ENCODE measurements around the gene RYR1. TPM values are rescaled to one million over a fixed set of nuclear protein-coding genes. Genes with fewer than 3 reads are reported as not detected.

Gene RYR1
- total and polyA plus RNA-seq, 10 of the 15 experiments (the other 5 are each of a cell fraction or from before 2014, with no cell fraction given): under 0.01 to 0.32 (median 0.07) TPM; not detected in 1

DNA sequence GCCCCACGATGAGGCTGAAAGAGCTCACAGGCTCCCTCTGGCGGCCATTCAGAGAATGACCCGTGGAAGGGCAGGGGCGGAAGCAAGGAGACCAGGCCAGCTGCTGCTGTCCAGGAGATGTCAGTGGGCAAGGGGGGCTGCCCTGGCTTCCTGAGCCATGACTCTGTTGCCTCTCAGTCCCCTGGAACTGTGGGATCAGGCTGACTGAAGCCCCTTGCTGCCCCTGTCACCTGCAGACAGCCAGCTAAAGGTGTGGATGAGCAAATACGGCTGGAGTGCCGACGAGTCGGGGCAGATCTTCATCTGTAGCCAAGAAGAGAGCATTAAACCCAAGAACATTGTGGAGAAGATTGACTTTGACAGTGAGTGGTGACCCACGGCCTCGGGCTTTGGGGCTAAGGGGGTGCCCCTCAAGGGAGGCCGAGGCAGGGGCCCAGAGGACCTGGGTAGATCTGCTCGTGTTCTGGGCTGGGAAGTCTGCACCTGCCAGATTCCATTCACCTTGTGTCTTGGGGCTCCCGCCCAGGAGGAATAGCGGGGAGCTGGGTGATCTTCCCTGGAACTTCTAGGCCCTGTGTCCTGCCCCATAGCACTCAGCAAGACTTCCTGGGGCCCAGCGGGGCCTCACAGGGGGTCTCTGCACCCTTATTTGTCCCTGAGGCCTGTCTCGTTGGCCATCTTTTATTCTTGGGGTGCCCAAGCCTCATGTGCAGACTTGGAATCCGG lies 201.4 kb downstream of the RYR1 start (continued):
- TF ChIP-seq POU2F2 (IDR thresholded peaks at IDR 0.05; ENCODE audit: borderline replicate concordance, low read depth, low read length) (0 out of 3 replicates have a peak, but pooled peaks have one; percentile 19), POLR2A (IDR thresholded peaks at IDR 0.05; ENCODE audit: low read depth, low read length) (0 out of 2 replicates have a peak, but pooled peaks have one; percentile 27), CREB1 (IDR thresholded peaks at IDR 0.05; ENCODE audit: low read depth) (no peak), IKZF1 (conservative IDR thresholded peaks at IDR 0.05) (0 out of 2 replicates have a peak, but pooled peaks have one; percentile 17)

DNA sequence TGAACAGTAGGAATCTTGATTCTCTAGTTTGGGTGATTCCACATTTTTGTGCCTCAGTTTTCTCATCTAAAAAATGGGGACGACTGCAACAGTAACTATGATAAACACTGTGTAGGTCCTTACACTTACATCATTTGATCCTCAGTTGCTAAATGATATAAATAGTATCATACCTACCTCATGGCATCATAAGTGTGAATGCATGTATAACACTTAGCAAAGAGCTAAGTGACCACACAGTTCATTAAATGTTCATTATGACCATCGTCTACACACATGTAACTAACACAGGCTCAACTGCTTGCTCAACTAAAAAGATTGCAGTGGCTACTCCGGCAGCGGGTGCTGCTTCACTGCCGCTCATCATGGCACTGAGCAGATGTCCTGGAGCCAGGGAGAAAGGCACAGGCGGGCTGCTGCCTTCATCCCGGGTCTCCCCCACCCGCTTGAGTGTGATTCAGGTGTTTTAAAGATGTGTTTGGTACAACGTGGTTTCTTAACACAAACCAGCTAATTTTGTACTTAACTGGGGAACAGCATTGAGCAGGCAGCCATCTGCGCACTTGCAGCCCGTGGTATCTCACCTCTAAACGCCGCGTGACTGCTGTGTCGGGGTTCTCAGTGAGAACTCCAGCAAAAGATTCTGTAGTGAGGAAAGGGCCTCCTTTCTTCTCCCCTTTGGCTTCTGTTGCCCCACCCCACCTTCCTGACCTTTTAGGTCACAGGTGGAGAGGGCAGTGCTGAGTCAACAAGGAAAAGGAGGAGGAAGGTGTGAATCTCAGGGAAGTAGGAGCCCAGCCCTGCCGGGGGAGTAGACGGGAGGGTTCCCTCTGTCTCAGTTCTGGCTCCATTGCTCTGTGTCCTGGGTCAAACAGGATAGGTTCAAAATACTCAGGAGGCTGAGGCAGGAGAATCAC lies 202.2 kb downstream of the RYR1 start:
- RAD21 ChIA-PET (ENCODE audit: unreplicated experiment): interaction anchor here (1.0 to 5.9 kb wide), 9 partner anchors 11 to 294 kb away, joined by 3 to 70 read pairs (median 8); partner anchors contain the start of genes ACTN4, EIF3K, FAM98C and MAP4K1
- H3K79me2 ChIP-seq (ENCODE audit: control insufficient read depth, insufficient read depth, low read length): no peaks in the 10 kb centered on the region
- no peaks in the 10 kb centered on the region for H3K9me3 ChIP-seq (replicated peaks; ENCODE audit: control insufficient read depth, insufficient read depth, low read length)
- POLR2A ChIA-PET: interaction anchor here (0.6 to 2.4 kb wide), 5 partner anchors 14 to 769 kb away, joined by 3 to 10 read pairs (median 4); partner anchors contain the start of genes EIF3K and FAM98C
- no peaks in the 10 kb centered on the region for H3K27me3 ChIP-seq (replicated peaks in 1 of 2; ENCODE audit: control insufficient read depth in 2 of 2, insufficient read depth in 2 of 2, low read length in 1 of 2)
- H3K27ac ChIP-seq (ENCODE audit: control insufficient read depth, insufficient read depth): no peak overlapping the region
- peaks cover 15% of the 10 kb centered on the region for H3K4me1 ChIP-seq (ENCODE audit: control insufficient read depth, insufficient read depth, low read length)
- H3K4me3 ChIP-seq: no peak overlapping the region
- TF ChIP-seq ATF7 (IDR thresholded peaks at IDR 0.05; ENCODE audit: low read depth) (peak; percentile 38; the same call in 1 of the 2 replicates), MEF2A (IDR thresholded peaks at IDR 0.05; ENCODE audit: insufficient read depth, low read depth, low read length) (no peak)
- intact Hi-C loops (cut with micrococcal nuclease; ENCODE audit: unreplicated experiment): loop anchor here (2.0 kb wide), 3 partner anchors 79 to 295 kb away; partner anchors contain the start of genes MRPS12 and SARS2
- H3K4me2 ChIP-seq (ENCODE audit: control insufficient read depth, insufficient read depth): no peak overlapping the region
- SMC1A ChIA-PET (ENCODE audit: uncharacterized antibody, unreplicated experiment): interaction anchor here (0.5 to 7.4 kb wide), 10 partner anchors 17 to 398 kb away, joined by 3 to 102 read pairs (median 7); partner anchors contain the start of genes EIF3K, FAM98C, MRPS12 and SARS2
- H4K20me1 ChIP-seq (ENCODE audit: control insufficient read depth, insufficient read depth): no peaks in the 10 kb centered on the region
- H3K36me3 ChIP-seq (ENCODE audit: control insufficient read depth in 2 of 2, insufficient read depth in 2 of 2, low read length in 1 of 2): peaks cover 11 to 24% of the 10 kb centered on the region in 2 experiments
- ATAC-seq (no peak), DNase-seq (ENCODE audit: low read depth, low spot score) (no peak), FAIRE-seq (no peak)
- no TSS peak for BruUV-seq (replicated peaks)
- 89% methylated on average over 17 of the region's 17 CpGs for WGBS (ENCODE audit: insufficient coverage, insufficient replicate concordance, low lambda C conversion rate, missing lambda C conversion rate)
- no peak overlapping the region for H2AFZ ChIP-seq (ENCODE audit: control insufficient read depth, low read depth, low read length)
- H3K9ac ChIP-seq (ENCODE audit: control insufficient read depth, insufficient read depth, low read length): no peak overlapping the region
- CTCF ChIA-PET: interaction anchor here (0.9 to 5.5 kb wide), 25 partner anchors 10 to 305 kb away, joined by 3 to 103 read pairs (median 6); partner anchors contain the start of genes ACTN4, EIF3K, MAP4K1 and MRPS12
- in situ Hi-C loops (cut with MboI): loop anchor here (25.0 kb wide), 1 partner anchor 223 kb away; the partner anchor contains the start of gene FAM98C

Other genes starting within 250 kb of the RYR1 start
Only the 7 nearest of the 15 such genes appear.
- 1.1 and 1.2 TPM in 2 replicates for gene KCNK6, start 113.8 kb upstream of the RYR1 start, total RNA-seq (2014; rRNA removed)
- 0.74 and 1.1 TPM in 2 replicates for gene KCNK6, start 113.8 kb upstream of the RYR1 start, total RNA-seq (2014; rRNA removed; fragmentation: Illumina TruSeq; extraction: Trizol)
- 0.98 and 1.1 TPM in 2 replicates for gene KCNK6, start 113.8 kb upstream of the RYR1 start, total RNA-seq (2021)
- 0.04 TPM in 2 replicates for gene KCNK6, start 113.8 kb upstream of the RYR1 start, polyA plus RNA-seq (2011; rRNA removed)
- gene KCNK6, start 113.8 kb upstream of the RYR1 start, polyA plus RNA-seq (2014; fragmentation: Illumina TruSeq; extraction: Trizol): 0.98 and 1.4 TPM in 2 replicates
- gene KCNK6, start 113.8 kb upstream of the RYR1 start, polyA plus RNA-seq (2014; fragmentation: Nextera tagmentation; extraction: Ambion mirVana): under 1 TPM; 0.47 to 0.57 TPM
- gene KCNK6, start 113.8 kb upstream of the RYR1 start, polyA plus RNA-seq (2014; rRNA removed): 1.4 TPM in 2 replicates
- gene KCNK6, start 113.8 kb upstream of the RYR1 start, polyA plus RNA-seq (2016; fragmentation: Nextera tagmentation; extraction: Ambion mirVana): 1 to 10 TPM in 1 of 2 experiments, under 1 TPM in 1; 0.91 to 1.3 TPM
- gene CATSPERG, start 97.9 kb upstream of the RYR1 start, total RNA-seq (2014; rRNA removed): 0.56 and 0.65 TPM in 2 replicates
- 0.76 and 1.2 TPM in 2 replicates for gene CATSPERG, start 97.9 kb upstream of the RYR1 start, total RNA-seq (2014; rRNA removed; fragmentation: Illumina TruSeq; extraction: Trizol)
- gene CATSPERG, start 97.9 kb upstream of the RYR1 start, total RNA-seq (2021): 1.2 and 1.7 TPM in 2 replicates
- 0.61 and 1.1 TPM in 2 replicates for gene CATSPERG, start 97.9 kb upstream of the RYR1 start, polyA plus RNA-seq (2011; rRNA removed)
- 0.15 and 0.98 TPM in 2 replicates for gene CATSPERG, start 97.9 kb upstream of the RYR1 start, polyA plus RNA-seq (2014; fragmentation: Illumina TruSeq; extraction: Trizol)
- gene CATSPERG, start 97.9 kb upstream of the RYR1 start, polyA plus RNA-seq (2014; fragmentation: Nextera tagmentation; extraction: Ambion mirVana): under 1 TPM; 0.11 to 0.15 TPM
- gene CATSPERG, start 97.9 kb upstream of the RYR1 start, polyA plus RNA-seq (2014; rRNA removed): 0.70 and 0.75 TPM in 2 replicates
- 1 to 10 TPM in 1 of 2 experiments, under 1 TPM in 1; 0.15 to 1.3 TPM for gene CATSPERG, start 97.9 kb upstream of the RYR1 start, polyA plus RNA-seq (2016; fragmentation: Nextera tagmentation; extraction: Ambion mirVana)
- gene PSMD8, start 59.1 kb upstream of the RYR1 start, total RNA-seq (2014; rRNA removed): 294 and 336 TPM in 2 replicates
- 164 and 180 TPM in 2 replicates for gene PSMD8, start 59.1 kb upstream of the RYR1 start, total RNA-seq (2014; rRNA removed; fragmentation: Illumina TruSeq; extraction: Trizol)
- 180 and 189 TPM in 2 replicates for gene PSMD8, start 59.1 kb upstream of the RYR1 start, total RNA-seq (2021)
- 235 and 409 TPM in 2 replicates for gene PSMD8, start 59.1 kb upstream of the RYR1 start, polyA plus RNA-seq (2011; rRNA removed)
- gene PSMD8, start 59.1 kb upstream of the RYR1 start, polyA plus RNA-seq (2014; fragmentation: Illumina TruSeq; extraction: Trizol): 184 and 210 TPM in 2 replicates
- 10 to 100 TPM; 81.2 to 99.0 TPM for gene PSMD8, start 59.1 kb upstream of the RYR1 start, polyA plus RNA-seq (2014; fragmentation: Nextera tagmentation; extraction: Ambion mirVana)
- 329 and 346 TPM in 2 replicates for gene PSMD8, start 59.1 kb upstream of the RYR1 start, polyA plus RNA-seq (2014; rRNA removed)
- 100 to 1,000 TPM; 327 to 341 TPM for gene PSMD8, start 59.1 kb upstream of the RYR1 start, polyA plus RNA-seq (2016; fragmentation: Nextera tagmentation; extraction: Ambion mirVana)
- gene GGN, start 45.7 kb upstream of the RYR1 start, total RNA-seq (2014; rRNA removed): not detected in 2 replicates
- gene GGN, start 45.7 kb upstream of the RYR1 start, total RNA-seq (2014; rRNA removed; fragmentation: Illumina TruSeq; extraction: Trizol): not detected in 2 replicates
- gene GGN, start 45.7 kb upstream of the RYR1 start, total RNA-seq (2021): not detected in 2 replicates
- gene GGN, start 45.7 kb upstream of the RYR1 start, polyA plus RNA-seq (2011; rRNA removed): not detected in 2 replicates
- gene GGN, start 45.7 kb upstream of the RYR1 start, polyA plus RNA-seq (2014; fragmentation: Illumina TruSeq; extraction: Trizol): not detected in 2 replicates
- gene GGN, start 45.7 kb upstream of the RYR1 start, polyA plus RNA-seq (2014; fragmentation: Nextera tagmentation; extraction: Ambion mirVana): not detected
- gene GGN, start 45.7 kb upstream of the RYR1 start, polyA plus RNA-seq (2014; rRNA removed): not detected in 2 replicates
- not detected for gene GGN, start 45.7 kb upstream of the RYR1 start, polyA plus RNA-seq (2016; fragmentation: Nextera tagmentation; extraction: Ambion mirVana)
- 0.05 TPM in 1 of 2 replicates, not detected in the other for gene SPRED3, start 45.0 kb upstream of the RYR1 start, total RNA-seq (2014; rRNA removed)
- 0.23 and 0.27 TPM in 2 replicates for gene SPRED3, start 45.0 kb upstream of the RYR1 start, total RNA-seq (2014; rRNA removed; fragmentation: Illumina TruSeq; extraction: Trizol)
- 1.2 and 1.5 TPM in 2 replicates for gene SPRED3, start 45.0 kb upstream of the RYR1 start, total RNA-seq (2021)
- 0.61 and 0.79 TPM in 2 replicates for gene SPRED3, start 45.0 kb upstream of the RYR1 start, polyA plus RNA-seq (2011; rRNA removed)
- gene SPRED3, start 45.0 kb upstream of the RYR1 start, polyA plus RNA-seq (2014; fragmentation: Illumina TruSeq; extraction: Trizol): 0.11 and 0.24 TPM in 2 replicates
- gene SPRED3, start 45.0 kb upstream of the RYR1 start, polyA plus RNA-seq (2014; fragmentation: Nextera tagmentation; extraction: Ambion mirVana): under 1 TPM; 0.09 to 0.32 TPM
- 0.31 and 0.88 TPM in 2 replicates for gene SPRED3, start 45.0 kb upstream of the RYR1 start, polyA plus RNA-seq (2014; rRNA removed)
- under 1 TPM in 1 of 2 experiments, not detected in 1; 0.47 TPM for gene SPRED3, start 45.0 kb upstream of the RYR1 start, polyA plus RNA-seq (2016; fragmentation: Nextera tagmentation; extraction: Ambion mirVana)
- gene FAM98C, start 30.6 kb upstream of the RYR1 start, total RNA-seq (2014; rRNA removed): 9.8 and 10.2 TPM in 2 replicates
- 6.8 and 7.0 TPM in 2 replicates for gene FAM98C, start 30.6 kb upstream of the RYR1 start, total RNA-seq (2014; rRNA removed; fragmentation: Illumina TruSeq; extraction: Trizol)
- gene FAM98C, start 30.6 kb upstream of the RYR1 start, total RNA-seq (2021): 11.2 and 14.2 TPM in 2 replicates
- gene FAM98C, start 30.6 kb upstream of the RYR1 start, polyA plus RNA-seq (2011; rRNA removed): 4.5 and 8.8 TPM in 2 replicates
- 1.7 and 3.5 TPM in 2 replicates for gene FAM98C, start 30.6 kb upstream of the RYR1 start, polyA plus RNA-seq (2014; fragmentation: Illumina TruSeq; extraction: Trizol)
- 1 to 10 TPM; 1.4 to 2.3 TPM for gene FAM98C, start 30.6 kb upstream of the RYR1 start, polyA plus RNA-seq (2014; fragmentation: Nextera tagmentation; extraction: Ambion mirVana)
- gene FAM98C, start 30.6 kb upstream of the RYR1 start, polyA plus RNA-seq (2014; rRNA removed): 17.1 and 23.5 TPM in 2 replicates
- gene FAM98C, start 30.6 kb upstream of the RYR1 start, polyA plus RNA-seq (2016; fragmentation: Nextera tagmentation; extraction: Ambion mirVana): 10 to 100 TPM; 13.5 to 17.2 TPM
- 4.8 and 5.7 TPM in 2 replicates for gene RASGRP4, start 7.5 kb upstream of the RYR1 start, total RNA-seq (2014; rRNA removed)
- gene RASGRP4, start 7.5 kb upstream of the RYR1 start, total RNA-seq (2014; rRNA removed; fragmentation: Illumina TruSeq; extraction: Trizol): 2.0 and 2.8 TPM in 2 replicates
- gene RASGRP4, start 7.5 kb upstream of the RYR1 start, total RNA-seq (2021): 5.9 TPM in 2 replicates
- 0.04 and 0.24 TPM in 2 replicates for gene RASGRP4, start 7.5 kb upstream of the RYR1 start, polyA plus RNA-seq (2011; rRNA removed)
- gene RASGRP4, start 7.5 kb upstream of the RYR1 start, polyA plus RNA-seq (2014; fragmentation: Illumina TruSeq; extraction: Trizol): 4.2 and 5.5 TPM in 2 replicates
- gene RASGRP4, start 7.5 kb upstream of the RYR1 start, polyA plus RNA-seq (2014; fragmentation: Nextera tagmentation; extraction: Ambion mirVana): under 1 TPM; 0.26 to 0.55 TPM
- 6.6 and 7.4 TPM in 2 replicates for gene RASGRP4, start 7.5 kb upstream of the RYR1 start, polyA plus RNA-seq (2014; rRNA removed)
- 1 to 10 TPM; 2.4 to 3.8 TPM for gene RASGRP4, start 7.5 kb upstream of the RYR1 start, polyA plus RNA-seq (2016; fragmentation: Nextera tagmentation; extraction: Ambion mirVana)